GM20431 (cell line): Measurements from ENCODE around the gene ARVCF.

Experiments used
- in situ Hi-C: fragments of 300-500 bp; cut with MseI, MboI; formaldehyde crosslinking; loops from one replicate; pipeline ENCODE4 v1.15.0; 2020; ENCODE audit warnings: low sequenced_read_pairs; ENCODE audit not compliant: unreplicated experiment

ARVCF gene

GRCh38 chr22:20054485-20054884, 37.9 kb upstream of the ARVCF start:
- in situ Hi-C loops: no loop called here

GRCh38 chr22:20054034-20054427, 37.4 kb upstream of the ARVCF start:
- in situ Hi-C loops: no loop called here

GRCh38 chr22:20053407-20054033, 36.9 kb upstream of the ARVCF start:
- in situ Hi-C loops: no loop called here

GRCh38 chr22:20052309-20053259, 36.0 kb upstream of the ARVCF start:
- in situ Hi-C loops: no loop called here

- in situ Hi-C loops: no loop called here
Measured at GRCh38 chr22:20051927-20052308, 35.3 kb upstream of the ARVCF start.

GRCh38 chr22:20046730-20047129, 30.1 kb upstream of the ARVCF start:
- in situ Hi-C loops: no loop called here

- in situ Hi-C loops: no loop called here
Measured at GRCh38 chr22:20044495-20045151, 28.0 kb upstream of the ARVCF start.

GRCh38 chr22:20043997-20044342, 27.3 kb upstream of the ARVCF start:
- in situ Hi-C loops: no loop called here

- in situ Hi-C loops: no loop called here
Measured at GRCh38 chr22:20043057-20043996, 26.7 kb upstream of the ARVCF start.

GRCh38 chr22:20040327-20041200, 23.9 kb upstream of the ARVCF start:
- in situ Hi-C loops: no loop called here

- in situ Hi-C loops: no loop called here
Measured at GRCh38 chr22:20039683-20040325, 23.2 kb upstream of the ARVCF start.

- in situ Hi-C loops: no loop called here
Measured at GRCh38 chr22:20038574-20038973, 22.0 kb upstream of the ARVCF start.

GRCh38 chr22:20037419-20037818, 20.8 kb upstream of the ARVCF start:
- in situ Hi-C loops: no loop called here

GRCh38 chr22:20036535-20037392, 20.1 kb upstream of the ARVCF start:
- in situ Hi-C loops: no loop called here

GRCh38 chr22:20036084-20036482, 19.5 kb upstream of the ARVCF start:
- in situ Hi-C loops: no loop called here

- in situ Hi-C loops: no loop called here
Measured at GRCh38 chr22:20035375-20036083, 18.9 kb upstream of the ARVCF start.

GRCh38 chr22:20034143-20034542, 17.5 kb upstream of the ARVCF start:
- in situ Hi-C loops: no loop called here
